GM21390 (cell line): Measurements from ENCODE around the gene TTC33.
A peak's percentile ranks its signal among the peaks of the same experiment; 100 is the strongest.
"Not testable (repeated sequence)": the region's sequence is repeated elsewhere in the genome, so short reads cannot be mapped to it uniquely, and the experiment has no call there.

ENCODE experiments used
- ATAC-seq: cut with Tn5 transposase; IDR thresholded peaks from one replicate; pipeline ENCODE4 v1.9.1; 2021; ENCODE audit not compliant: unreplicated experiment

The TTC33 gene

DNA sequence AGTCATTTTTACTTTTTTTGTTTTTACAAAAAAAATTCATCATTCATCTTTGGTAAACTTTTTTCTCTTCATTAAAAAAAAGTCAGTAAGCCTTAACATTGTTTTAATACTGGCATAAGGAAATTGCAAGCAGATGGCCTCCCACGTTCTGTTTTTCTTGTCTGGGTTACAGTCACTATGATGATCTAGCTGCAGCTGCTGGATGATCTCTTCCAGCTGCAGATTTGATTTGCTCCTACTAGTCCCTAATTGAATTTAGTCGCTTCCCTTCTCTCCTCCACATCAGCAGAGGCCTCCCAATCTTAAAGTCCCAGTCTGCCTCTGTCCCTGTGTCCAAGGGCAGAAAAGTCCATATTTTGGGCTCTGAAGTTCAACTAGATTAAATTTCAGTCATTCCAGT lies 182.8 kb downstream of the TTC33 start:
- no peak for ATAC-seq

DNA sequence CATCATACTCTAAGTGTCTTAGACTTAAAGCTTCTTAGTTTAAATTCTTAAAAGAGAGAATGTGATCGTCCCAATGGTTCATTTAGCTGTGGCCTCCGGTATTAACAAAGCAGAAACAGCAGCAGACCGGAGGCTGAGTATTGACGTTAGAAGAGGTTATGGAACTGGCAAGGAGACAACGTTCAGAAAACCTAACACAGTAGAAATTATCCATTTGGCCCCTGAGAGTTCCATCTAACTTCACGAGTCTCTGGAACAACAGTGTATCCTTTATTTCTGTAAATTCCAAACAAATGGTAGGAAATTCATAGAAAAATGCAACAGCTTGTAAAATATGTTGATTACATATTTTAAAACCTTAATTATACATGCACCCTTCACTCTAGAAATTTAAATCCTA lies 183.4 kb downstream of the TTC33 start:
- ATAC-seq, result no peak

- no peak for ATAC-seq
Measured at GRCh38 chr5:40571729-40572128, 184.0 kb downstream of the TTC33 start.

DNA sequence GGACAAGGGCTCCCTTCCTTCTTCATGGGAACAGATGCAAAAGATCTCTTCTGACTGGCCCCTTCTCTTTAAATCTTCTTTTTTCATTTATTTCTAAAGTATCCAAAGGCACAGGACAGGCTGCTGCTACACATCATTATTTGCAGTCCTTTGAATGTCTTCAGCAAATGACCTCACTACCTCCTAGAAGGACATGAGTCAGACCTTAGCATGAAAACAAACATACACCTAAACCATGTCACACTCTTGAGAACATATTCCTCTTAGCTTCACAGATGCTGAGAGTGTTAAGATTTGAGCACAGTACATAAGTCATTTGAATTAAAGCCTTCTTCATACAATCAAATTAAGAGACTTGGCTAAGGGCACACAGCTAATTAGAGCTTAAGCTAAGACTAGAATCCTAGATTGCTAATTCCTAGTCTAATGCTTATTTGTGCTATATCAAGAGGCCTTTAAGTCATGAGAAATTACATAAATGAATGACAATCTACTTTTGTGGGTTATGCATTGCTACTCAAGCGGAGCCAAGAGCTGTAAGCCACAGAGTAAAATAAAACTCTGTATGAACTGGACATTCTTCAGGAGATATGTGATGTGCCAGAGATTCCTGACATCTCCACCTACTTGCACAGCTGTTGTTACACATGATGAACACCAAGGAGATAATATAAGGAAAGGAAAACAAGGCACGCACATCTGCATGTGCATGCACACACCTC lies 185.2 kb downstream of the TTC33 start:
- ATAC-seq, result peak; percentile 84

DNA sequence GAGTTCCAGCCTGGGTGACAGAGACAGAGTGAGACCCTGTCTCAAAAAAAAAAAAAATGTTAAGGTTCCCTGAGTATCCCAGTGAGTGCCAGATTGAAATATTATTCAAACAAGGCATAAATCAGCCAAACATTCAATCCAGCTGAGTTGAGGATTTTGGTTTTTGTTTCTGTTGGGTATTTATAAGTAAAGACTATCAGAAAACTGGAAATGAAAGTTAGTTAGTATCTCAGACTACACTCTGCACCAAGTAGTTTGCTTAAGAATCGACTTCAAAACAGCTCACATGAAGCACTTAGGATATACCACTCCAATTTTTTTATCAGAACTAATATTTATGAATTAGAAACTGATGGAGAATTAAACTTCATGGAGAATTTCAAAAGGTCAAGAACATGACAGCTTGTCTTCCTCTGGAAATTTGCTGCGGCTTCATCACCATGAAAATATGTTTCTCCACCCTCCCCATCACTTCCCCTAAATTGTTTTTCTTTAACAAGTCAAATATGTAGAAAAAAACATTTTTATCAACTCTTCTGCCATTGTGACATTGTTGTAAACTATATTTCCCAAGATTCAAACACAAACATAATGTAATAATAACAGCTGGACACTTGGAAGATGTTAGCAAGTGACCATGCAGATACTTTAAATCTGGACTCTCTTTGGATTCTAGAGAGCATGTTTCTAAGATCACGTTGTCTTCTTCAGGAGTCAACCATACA lies 186.1 kb downstream of the TTC33 start:
- peak; percentile 45 for ATAC-seq

DNA sequence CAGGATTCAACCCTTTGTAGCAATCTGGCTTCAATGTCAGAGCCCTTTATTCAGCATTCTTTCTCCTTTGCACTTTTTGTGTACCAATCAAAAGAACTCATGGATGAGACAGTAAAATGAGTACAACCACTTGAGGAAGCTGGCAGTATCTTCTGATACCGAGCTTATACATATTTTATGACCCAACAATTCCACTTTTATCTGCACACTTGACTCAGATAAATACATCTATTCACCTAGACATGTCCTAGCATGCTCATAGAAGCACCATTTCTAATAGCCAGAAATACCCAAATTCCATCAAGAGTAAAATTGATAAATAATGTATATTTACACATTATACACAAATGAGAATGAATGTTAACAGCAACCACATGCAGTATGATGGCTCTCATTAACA lies 187.2 kb downstream of the TTC33 start:
- ATAC-seq, result no peak

DNA sequence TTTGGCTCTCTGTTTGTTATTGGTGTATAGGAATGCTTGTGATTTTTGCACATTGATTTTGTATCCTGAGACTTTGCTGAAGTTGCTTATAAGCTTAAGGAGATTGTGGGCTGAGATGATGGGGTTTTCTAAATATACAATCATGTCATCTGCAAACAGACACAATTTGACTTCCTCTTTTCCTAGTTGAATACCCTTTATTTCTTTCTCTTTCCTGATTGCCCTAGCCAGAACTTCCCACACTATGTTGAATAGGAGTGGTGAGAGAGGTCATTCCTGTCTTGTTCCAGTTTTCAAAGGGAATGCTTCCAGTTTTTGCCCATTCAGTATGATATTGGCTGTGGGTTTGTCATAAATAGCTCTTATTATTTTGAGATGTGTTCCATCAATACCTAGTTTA lies 192.6 kb downstream of the TTC33 start:
- not testable (repeated sequence) for ATAC-seq

DNA sequence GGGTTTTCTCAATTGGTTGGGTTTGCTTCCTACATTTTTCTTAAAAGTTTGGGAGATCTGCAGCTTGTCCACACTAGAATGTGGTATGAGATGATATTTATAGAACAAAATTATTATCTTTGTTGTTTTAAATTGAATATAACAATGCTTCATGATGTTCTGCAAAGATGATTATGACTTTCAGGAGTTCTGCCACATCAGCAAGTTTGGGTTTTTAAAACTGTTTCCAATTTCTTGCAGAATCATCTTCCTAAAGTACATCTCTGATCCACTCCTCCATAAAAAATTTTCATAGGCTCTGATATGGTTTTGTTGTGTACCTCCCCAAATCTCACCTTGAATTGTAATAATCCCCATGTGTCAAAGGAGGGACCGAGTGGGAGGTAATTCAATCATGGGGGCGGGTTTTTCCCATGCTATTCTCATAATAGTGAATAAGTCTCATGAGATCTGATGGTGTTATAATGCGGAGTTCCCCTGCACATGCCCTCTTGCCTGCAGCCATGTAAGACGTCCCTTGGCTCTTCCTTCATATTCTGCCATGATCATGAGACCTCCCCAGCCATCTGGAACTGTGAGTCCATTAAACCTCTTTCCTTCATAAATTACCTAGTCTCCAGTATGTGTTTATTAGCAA lies 195.2 kb downstream of the TTC33 start:
- no peak for ATAC-seq

DNA sequence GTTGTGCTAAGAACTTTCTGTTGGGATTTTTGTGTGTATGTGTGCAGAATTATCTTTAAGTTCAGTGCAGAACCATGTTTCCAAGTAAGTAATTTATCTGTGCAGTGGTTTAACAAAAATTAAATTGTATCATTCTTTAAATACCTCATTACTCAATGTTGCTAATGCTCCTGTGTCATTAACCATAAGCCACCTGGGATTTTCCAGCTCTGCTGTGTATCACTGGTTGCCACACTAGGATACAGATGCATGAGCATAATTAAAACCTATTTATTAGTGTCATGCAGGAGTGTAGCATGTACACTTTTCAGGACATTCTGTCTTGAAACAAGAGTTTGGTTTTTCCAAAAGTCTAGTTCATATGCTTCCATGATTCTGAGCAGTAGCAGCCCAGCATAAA lies 196.5 kb downstream of the TTC33 start:
- no peak for ATAC-seq

GRCh38 chr5:40557501-40557900 lies 198.3 kb downstream of the TTC33 start:
- no peak for ATAC-seq

GRCh38 chr5:40556811-40557210 lies 198.9 kb downstream of the TTC33 start:
- no peak for ATAC-seq

DNA sequence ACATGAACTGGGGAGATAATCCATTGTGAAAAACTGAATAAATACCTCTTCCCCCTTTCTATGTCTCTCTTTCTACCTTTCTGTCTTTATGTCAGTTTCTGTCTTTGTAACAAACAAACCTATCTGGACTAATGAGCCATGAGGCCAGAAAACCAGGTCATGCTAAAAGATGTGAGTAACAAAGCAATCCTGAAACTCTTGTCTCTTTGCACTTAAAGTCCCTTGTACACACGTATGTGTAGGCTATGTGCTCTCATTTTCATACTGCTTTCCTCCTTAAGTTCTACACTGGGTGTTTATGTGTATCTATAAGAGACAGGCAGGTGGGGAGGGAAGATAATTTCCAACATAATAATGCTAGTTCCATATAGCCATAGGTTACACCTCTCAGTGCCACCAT lies 199.9 kb downstream of the TTC33 start:
- ATAC-seq, result no peak

- ATAC-seq, result no peak
Measured at GRCh38 chr5:40554813-40555212, 200.9 kb downstream of the TTC33 start.

GRCh38 chr5:40554054-40554453 lies 201.7 kb downstream of the TTC33 start:
- ATAC-seq, result no peak

GRCh38 chr5:40552981-40553380 lies 202.8 kb downstream of the TTC33 start:
- ATAC-seq, result no peak

- no peak for ATAC-seq
Measured at GRCh38 chr5:40551496-40552491, 204.0 kb downstream of the TTC33 start.

DNA sequence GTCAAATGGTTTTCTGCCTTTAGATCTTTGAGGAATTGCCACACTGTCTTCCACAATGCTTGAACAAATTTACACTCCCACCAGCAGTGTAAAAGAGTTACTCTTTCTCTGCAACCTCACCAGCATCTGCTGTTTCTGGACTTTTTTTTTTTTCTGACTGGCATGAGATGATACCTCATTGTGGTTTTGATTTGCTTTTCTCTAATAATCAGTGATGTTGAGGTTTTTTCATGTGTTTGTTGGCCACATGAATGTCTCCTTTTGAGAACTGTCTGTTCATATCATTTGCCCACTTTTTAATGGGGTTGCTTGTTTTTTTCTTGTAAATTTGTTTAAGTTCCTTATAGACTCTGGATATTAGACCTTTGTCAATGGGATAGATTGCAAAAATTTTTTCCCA lies 205.3 kb downstream of the TTC33 start:
- ATAC-seq, result no peak

- no peak for ATAC-seq
Measured at GRCh38 chr5:40549616-40550015, 206.1 kb downstream of the TTC33 start.

DNA sequence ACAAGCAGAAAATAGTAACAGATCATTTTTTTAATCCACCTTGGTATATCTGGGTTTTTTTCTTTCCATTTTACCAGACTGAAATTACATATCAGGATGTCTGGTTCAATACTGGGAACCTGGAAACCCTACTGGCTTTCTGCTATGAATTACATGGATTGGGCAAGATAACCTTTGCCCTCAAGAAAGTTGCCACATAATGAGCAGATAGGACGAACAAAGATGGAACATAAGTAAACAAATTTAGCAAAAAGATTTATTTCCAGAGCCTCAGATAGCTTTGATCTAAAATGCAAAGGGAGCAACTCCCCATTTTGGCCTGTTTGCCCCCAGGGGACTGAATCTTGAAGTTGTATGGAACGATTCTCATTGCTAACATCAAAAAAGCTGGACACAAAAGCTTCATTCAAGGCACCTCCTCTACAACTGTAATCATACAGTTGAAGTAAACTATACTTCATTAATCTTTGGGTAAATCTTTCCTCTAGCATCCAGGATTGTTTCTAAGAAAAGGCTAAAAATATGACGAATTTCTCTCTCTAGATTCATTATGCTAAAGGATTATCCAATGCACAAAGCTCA lies 207.7 kb downstream of the TTC33 start:
- no peak for ATAC-seq

- ATAC-seq, result no peak
Measured at GRCh38 chr5:40547557-40547956, 208.2 kb downstream of the TTC33 start.

- ATAC-seq, result no peak
Measured at GRCh38 chr5:40540301-40540700, 215.5 kb downstream of the TTC33 start.
